Measurements from ENCODE around the gene NFU1. TPM values are rescaled to one million over a fixed set of nuclear protein-coding genes. Genes with fewer than 3 reads are reported as not detected.

NFU1 gene
- total and polyA plus RNA-seq, 2 of the 4 experiments (the other 2 are of a cell fraction) = 24.0 to 32.4 TPM

DNA sequence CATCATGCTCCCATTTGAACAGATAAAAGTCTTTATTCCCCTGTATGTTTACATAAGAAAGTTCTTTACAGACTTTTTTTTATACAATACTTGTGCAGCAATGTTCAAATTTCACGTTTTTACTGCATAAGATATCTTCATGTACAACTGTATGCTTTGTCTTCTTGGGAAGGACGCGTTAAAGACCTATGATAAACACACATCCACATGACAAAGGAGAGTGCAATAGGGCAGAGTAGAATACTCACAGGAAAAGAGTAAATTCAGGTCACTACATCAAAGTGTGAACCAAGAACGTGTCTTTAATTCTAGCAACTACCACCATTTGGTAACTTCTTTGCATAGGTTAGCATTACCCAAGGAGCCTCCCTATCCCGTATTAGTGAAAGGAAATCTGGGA, 33.7 kb upstream of the NFU1 start:
- Histone ChIP-seq H2BK15ac (ENCODE audit: low read depth, low read length) (no peak overlapping the region), H4K20me1 (ENCODE audit: insufficient read depth, low read length) (no peaks in the 10 kb centered on the region; the same call in 1 of the 2 replicates), H4K8ac (ENCODE audit: low read depth in 2 of 2, low read length in 2 of 2) (no peak overlapping the region), H3K4ac (ENCODE audit: low read depth, low read length) (no peak overlapping the region), H2AFZ (replicated peaks; ENCODE audit: low read length, poor library complexity) (no peak overlapping the region), H3K9me1 (ENCODE audit: insufficient read depth, low read length) (peaks cover 14% of the 10 kb centered on the region), H3K9ac (ENCODE audit: low read depth, low read length) (no peak overlapping the region), H3K27me3 (ENCODE audit: control insufficient read depth, insufficient read depth, low read length) (no peaks in the 10 kb centered on the region), H4K5ac (ENCODE audit: low read depth, low read length) (no peak overlapping the region), H2BK20ac (ENCODE audit: low read depth, low read length) (no peak overlapping the region), H3K79me1 (ENCODE audit: low read depth in 1 of 2, low read length in 2 of 2) (peaks cover 6 to 29% of the 10 kb centered on the region in 2 experiments), H3K27ac (ENCODE audit: insufficient read depth, low read length) (no peak overlapping the region), H3K4me1 (ENCODE audit: control insufficient read depth, insufficient read depth, low read length) (no peaks in the 10 kb centered on the region), H3K23ac (ENCODE audit: low read depth, low read length) (no peak overlapping the region), H4K91ac (ENCODE audit: insufficient read depth, low read depth, low read length) (no peak overlapping the region), H3K36me3 (ENCODE audit: control insufficient read depth, insufficient read depth, low read length) (peaks cover 10% of the 10 kb centered on the region), H3K4me2 (ENCODE audit: low read depth, low read length) (no peak overlapping the region), H3K14ac (replicated peaks; ENCODE audit: low read depth, low read length) (no peak overlapping the region), H3K4me3 (ENCODE audit: insufficient read depth, low read depth, low read length) (no peak overlapping the region), H3K56ac (ENCODE audit: extremely low read depth, insufficient read depth, low read length) (no peak overlapping the region), H3K18ac (ENCODE audit: low read depth, low read length) (no peak overlapping the region), H2BK120ac (ENCODE audit: low read depth, low read length) (no peak overlapping the region), H2AK5ac (ENCODE audit: low read depth, low read length) (no peak overlapping the region), H3K9me3 (ENCODE audit: control insufficient read depth, insufficient read depth, low read length) (no peaks in the 10 kb centered on the region), H2BK5ac (ENCODE audit: low read depth, low read length, poor library complexity, severe bottlenecking) (no peak overlapping the region), H2AK9ac (replicated peaks; ENCODE audit: low read depth, low read length, poor library complexity) (no peak overlapping the region)
- no peak for DNase-seq
- no TSS peak for BruUV-seq (replicated peaks)
- ChIA-PET CTCF (no interaction called here), POLR2A (ENCODE audit: unreplicated experiment) (no interaction called here)
- intact Hi-C loops (cut with micrococcal nuclease) = no loop called here
- in situ Hi-C loops (cut with MboI; ENCODE audit: low sequenced_read_pairs) = no loop called here
- no peak for ATAC-seq (ENCODE audit: low read depth)
- TF ChIP-seq FOS (IDR thresholded peaks at IDR 0.05; ENCODE audit: low read depth, low read length) (no peak), CEBPB (IDR thresholded peaks at IDR 0.05; ENCODE audit: low read depth, low read length) (no peak), SMC3 (IDR thresholded peaks at IDR 0.05; ENCODE audit: low read depth, low read length) (no peak), RAD21 (IDR thresholded peaks at IDR 0.05; ENCODE audit: low read length) (no peak), MAFK (IDR thresholded peaks at IDR 0.05; ENCODE audit: low read depth, low read length) (no peak), CHD1 (IDR thresholded peaks at IDR 0.05; ENCODE audit: low read depth, low read length) (no peak), POLR2A (IDR thresholded peaks at IDR 0.05; ENCODE audit: low read depth, low read length) (no peak)
- dilution Hi-C loops (cut with HindIII; ENCODE audit: low sequenced_read_pairs, unreplicated experiment) = no loop called here
- WGBS, 2 experiments (ENCODE audit: extremely low coverage in 2 of 2, insufficient read length in 1 of 2) = no CpG with 5 or more reads among the region's 5 CpGs
